Activated CD4-positive, CD25-positive, alpha-beta regulatory T cell treated with anti-CD3 and anti-CD28 coated beads, Interleukin-2, amount 50 U/mL, for 72 hours (primary cell): ENCODE measurements around the gene SPPL2A.

ENCODE experiments used
- DNase-seq: peaks from one replicate; pipeline ENCODE4 v3.0.0; 2021

SPPL2A gene

GRCh38 chr15:50685976-50686468 lies 79.5 kb downstream of the SPPL2A start:
- no peak for DNase-seq

DNA sequence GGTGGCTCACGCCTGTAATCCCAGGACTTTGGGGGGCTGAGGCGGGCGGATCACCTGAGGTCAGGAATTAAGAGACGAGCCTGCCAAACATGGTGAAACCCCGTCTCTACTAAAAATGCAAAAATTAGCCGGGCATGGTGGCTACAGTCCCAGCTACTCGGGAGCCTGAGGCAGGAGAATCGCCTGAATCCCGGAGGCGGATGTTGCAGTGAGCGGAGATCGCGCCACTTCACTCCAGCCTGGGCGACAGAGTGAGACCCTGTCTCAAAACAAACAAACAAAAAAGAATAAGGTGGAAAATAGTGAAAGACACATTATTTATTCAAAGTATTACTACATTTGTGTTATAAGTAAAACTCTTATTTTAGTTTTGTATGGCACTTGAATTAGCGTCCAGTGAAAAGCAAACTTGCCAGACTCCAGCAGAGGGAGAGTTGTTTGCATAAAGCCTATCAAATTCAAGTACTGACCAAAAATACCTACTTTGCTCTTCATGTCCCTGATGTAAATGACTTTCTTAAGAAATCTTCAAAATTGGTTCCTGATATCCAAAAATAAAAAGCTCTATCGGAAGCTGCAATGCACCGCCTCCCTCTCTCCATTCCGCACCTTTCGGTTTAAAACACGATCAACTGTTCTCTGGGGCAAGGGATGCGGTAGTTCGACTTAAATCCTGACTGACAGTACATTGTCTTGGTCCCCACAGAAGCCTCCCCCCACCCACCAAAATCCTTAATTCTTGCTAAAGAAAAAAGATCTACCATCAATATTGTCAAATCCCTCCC lies 80.1 kb downstream of the SPPL2A start:
- no peak for DNase-seq

GRCh38 chr15:50681467-50681866 lies 84.0 kb downstream of the SPPL2A start:
- DNase-seq, result no peak

DNA sequence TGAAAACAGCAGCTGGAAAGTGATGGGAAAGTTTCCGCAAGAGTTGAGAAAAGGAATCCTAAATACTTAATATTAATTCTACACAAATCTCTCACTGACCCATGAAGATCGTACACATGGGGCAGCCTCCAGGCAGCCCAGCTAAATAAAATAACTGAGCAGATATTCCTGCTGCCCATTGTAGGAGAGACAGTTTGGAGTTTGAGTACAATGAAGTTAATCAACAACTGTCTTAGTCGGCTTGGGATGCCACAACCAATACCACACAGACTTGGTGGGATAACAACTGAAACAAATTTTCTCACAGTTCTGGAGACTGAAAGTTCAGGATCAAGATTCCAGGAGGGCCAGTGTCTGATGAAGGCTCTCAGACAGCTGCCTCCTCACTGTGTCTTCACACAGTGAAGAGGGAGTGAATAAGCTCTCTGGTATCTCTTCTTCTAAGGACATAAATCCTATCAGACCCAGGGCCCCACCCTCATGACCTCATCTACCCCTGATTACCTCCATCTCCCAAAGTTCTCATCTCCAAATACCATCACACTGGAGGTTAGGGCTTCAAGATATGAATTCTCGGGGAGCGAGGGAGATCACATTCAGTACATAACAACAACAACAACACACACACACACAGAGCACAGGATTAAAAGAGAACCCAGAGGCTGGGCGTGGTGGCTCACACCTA lies 88.6 kb downstream of the SPPL2A start:
- DNase-seq, result no peak

- DNase-seq, result no peak
These were observed 89.9 kb downstream of the SPPL2A start for GRCh38 chr15:50675535-50676144.

GRCh38 chr15:50670115-50670514 lies 95.4 kb downstream of the SPPL2A start:
- DNase-seq, result no peak

- DNase-seq, result no peak
These were observed 95.9 kb downstream of the SPPL2A start for GRCh38 chr15:50669611-50670010.

DNA sequence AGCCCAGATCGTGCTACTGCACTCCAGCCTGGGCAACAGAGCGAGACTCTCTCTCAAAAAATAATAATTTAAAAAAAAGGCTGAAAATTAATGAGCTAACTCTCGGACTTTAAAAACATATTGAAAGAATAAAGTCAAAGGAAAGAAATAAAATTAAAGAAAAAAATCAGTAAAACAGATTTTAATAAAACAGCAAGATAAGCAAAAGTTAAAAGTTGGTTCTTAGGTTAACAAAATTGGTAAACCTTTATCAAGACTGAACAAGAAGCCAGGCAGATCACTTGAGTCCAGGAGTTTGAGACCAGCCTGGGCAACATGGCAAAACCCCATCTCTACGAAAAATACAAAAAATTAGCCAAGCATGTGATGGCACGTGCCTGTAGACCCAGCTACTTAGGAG lies 99.6 kb downstream of the SPPL2A start:
- no peak for DNase-seq

DNA sequence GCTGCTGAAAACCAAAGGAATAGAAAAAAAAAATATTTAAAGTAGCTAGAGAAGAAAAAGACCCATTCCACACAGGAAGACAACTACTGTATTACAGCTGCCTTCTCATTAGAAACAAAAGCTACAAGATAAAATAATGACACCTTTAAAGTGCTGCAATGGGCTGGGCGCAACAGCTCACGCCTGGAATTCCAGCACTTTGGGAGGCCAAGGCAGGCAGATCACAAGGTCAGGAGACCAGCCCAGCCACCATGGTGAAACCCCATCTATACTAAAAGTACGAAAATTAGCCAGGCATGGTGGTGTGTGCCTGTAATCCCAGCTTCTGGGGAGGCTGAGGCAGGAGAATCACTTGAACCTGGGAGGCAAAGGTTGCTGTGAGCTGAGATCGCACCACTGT lies 110.0 kb downstream of the SPPL2A start:
- DNase-seq, result no peak

DNA sequence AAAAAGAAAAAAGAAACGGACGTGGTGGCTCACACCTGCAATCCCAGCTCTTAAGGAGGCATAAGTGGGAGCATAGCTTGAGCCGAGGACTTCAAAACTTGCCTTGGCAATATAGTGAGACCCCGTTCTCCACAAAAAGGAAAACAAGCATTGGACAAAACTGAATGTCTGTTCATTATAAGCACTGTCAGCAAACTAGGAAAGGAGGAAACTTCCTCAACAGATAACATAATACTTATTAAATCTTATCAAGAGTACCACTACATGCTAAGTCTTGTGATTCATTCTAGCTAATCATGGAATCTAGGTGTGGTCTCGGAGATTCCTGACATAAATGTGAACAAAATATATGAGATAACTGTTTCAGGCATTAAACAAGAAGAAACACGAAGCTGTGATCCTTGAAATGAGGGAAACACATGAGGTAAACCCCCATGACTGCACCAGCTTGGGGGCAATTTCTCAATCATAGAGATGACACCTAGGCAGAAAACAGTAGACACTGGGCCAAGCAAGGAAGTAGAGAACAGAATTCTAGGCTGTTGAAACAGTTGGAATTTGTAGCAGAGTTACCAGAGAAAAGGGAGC lies 112.3 kb downstream of the SPPL2A start:
- DNase-seq, result no peak

GRCh38 chr15:50652671-50653070 lies 112.8 kb downstream of the SPPL2A start:
- no peak for DNase-seq
